Fibroblast of villous mesenchyme (primary cell): Measurements from ENCODE around the gene PPP2R2B. TPM values are rescaled to one million over a fixed set of nuclear protein-coding genes. Genes with fewer than 3 reads are reported as not detected.

Experiments used
- DNase-seq: peaks from one replicate; pipeline ENCODE4 v3.0.0-alpha.2; 2010; ENCODE audit warnings: low read depth
- H3K4me3 ChIP-seq: 2 replicates; pipeline ENCODE4 v1.5.1; 2011; ENCODE audit warnings: low read depth, mild to moderate bottlenecking, low read length
- CTCF ChIP-seq: IDR thresholded peaks from 2 replicates; pipeline ENCODE4 v1.5.1; 2012; ENCODE audit warnings: low read depth, mild to moderate bottlenecking, low read length; ENCODE audit not compliant: insufficient read depth
- total RNA-seq: library from RNA; depleted of rRNA; stranded (reverse); fragments of >200 nt; gene quantifications from 2 replicates; pipeline ENCODE4 v1.2.3, GENCODE V29; 2012

Gene PPP2R2B
- total RNA-seq, 1 donor, result 2.2 TPM

GRCh38 chr5:146770546-146770945, 108.0 kb downstream of the PPP2R2B start:
- H3K4me3 ChIP-seq, result no peak overlapping the region
- TF ChIP-seq CTCF, result no peak
- DNase-seq, result no peak

- no peak for TF ChIP-seq CTCF
- DNase-seq, result no peak
- H3K4me3 ChIP-seq, result no peak overlapping the region
Measured at GRCh38 chr5:146767534-146767933, 111.0 kb downstream of the PPP2R2B start.

- TF ChIP-seq CTCF, result no peak
- DNase-seq, result no peak
- no peak overlapping the region for H3K4me3 ChIP-seq
Measured at GRCh38 chr5:146766013-146766412, 112.5 kb downstream of the PPP2R2B start.

GRCh38 chr5:146765089-146765832, 113.3 kb downstream of the PPP2R2B start:
- H3K4me3 ChIP-seq, result no peak overlapping the region
- DNase-seq, result no peak
- no peak for TF ChIP-seq CTCF

GRCh38 chr5:146762830-146763229, 115.7 kb downstream of the PPP2R2B start:
- DNase-seq, result no peak
- no peak for TF ChIP-seq CTCF
- H3K4me3 ChIP-seq, result no peak overlapping the region

GRCh38 chr5:146761811-146762210, 116.7 kb downstream of the PPP2R2B start:
- H3K4me3 ChIP-seq, result no peak overlapping the region
- TF ChIP-seq CTCF, result no peak
- no peak for DNase-seq

GRCh38 chr5:146758938-146759337, 119.6 kb downstream of the PPP2R2B start:
- DNase-seq, result no peak
- no peak overlapping the region for H3K4me3 ChIP-seq
- no peak for TF ChIP-seq CTCF
